NCI-H2196 (cell line): ENCODE results near the gene MPI.

ENCODE experiments used
- DNase-seq: peaks from one replicate; lab custom pipeline; 2025; ENCODE audit not compliant: unreplicated experiment; lab: John Stamatoyannopoulos, UW

MPI gene

GRCh38 chr15:74928771-74929198 lies 38.9 kb downstream of the MPI start:
- DNase-seq = no peak

- DNase-seq = no peak
Observed at GRCh38 chr15:74933573-74933972, 43.7 kb downstream of the MPI start.

GRCh38 chr15:74935193-74935592 lies 45.4 kb downstream of the MPI start:
- DNase-seq = peak; percentile 7

- DNase-seq = peak; percentile 21
Observed at GRCh38 chr15:74937272-74937589, 47.4 kb downstream of the MPI start.

GRCh38 chr15:74937590-74938371 lies 47.9 kb downstream of the MPI start, which contains the start of gene COX5A:
TSS of gene COX5A (minus strand) at chr15:74938073. CDS start at chr15:74938014, 59 bp downstream.
- DNase-seq = peak; percentile 83

GRCh38 chr15:74950078-74950908 lies 60.5 kb downstream of the MPI start:
- peak; percentile 67 for DNase-seq

- DNase-seq = no peak
Observed at GRCh38 chr15:74951006-74951405, 61.2 kb downstream of the MPI start.
